ENCODE results near the gene TAC1. TPM values are rescaled to one million over a fixed set of nuclear protein-coding genes. Genes with fewer than 3 reads are reported as not detected.

The TAC1 gene
- total and polyA plus RNA-seq, 2 donors (not counting 1 experiment from before 2014, with no cell fraction given) = 0.33 TPM; not detected in 1

GRCh38 chr7:97752215-97752614 is 20.3 kb downstream of the TAC1 start:
- Histone ChIP-seq H3K4me3 (replicated peaks in 1 of 4; ENCODE audit: control extremely low read depth in 1 of 4, insufficient read depth in 1 of 4, low read depth in 3 of 4, low read length in 4 of 4) (no peak overlapping the region), H3K4me2 (ENCODE audit: extremely low read depth, insufficient read depth, low read length) (no peak overlapping the region), H3K4me1 (ENCODE audit: control insufficient read depth, extremely low read depth, insufficient read depth, low read length) (no peaks in the 10 kb centered on the region), H3K27ac (ENCODE audit: insufficient read depth, low read length) (no peak overlapping the region), H2AFZ (ENCODE audit: low read length) (no peak overlapping the region), H3K9me3 (ENCODE audit: control insufficient read depth, insufficient read depth, low read depth, low read length) (no peaks in the 10 kb centered on the region), H3K79me2 (ENCODE audit: control insufficient read depth, insufficient read depth, low read length) (no peaks in the 10 kb centered on the region), H3K36me3 (ENCODE audit: control insufficient read depth, insufficient read depth, low read length) (no peaks in the 10 kb centered on the region), H3K27me3 (ENCODE audit: control insufficient read depth, insufficient read depth, low read length) (no peaks in the 10 kb centered on the region), H4K20me1 (ENCODE audit: control insufficient read depth, extremely low read depth, insufficient read depth, low read length) (no peaks in the 10 kb centered on the region), H3K9ac (ENCODE audit: insufficient read depth, low read length) (no peak overlapping the region)
- no peak for DNase-seq (ENCODE audit: low read depth in 2 of 2)
- no peak for TF ChIP-seq CTCF (conservative IDR thresholded peaks at IDR 0.05 in 1 of 2, IDR thresholded peaks at IDR 0.05 in 1 of 2; ENCODE audit: low read depth in 1 of 2, low read length in 2 of 2)
- TF ChIP-seq EZH2 (IDR thresholded peaks at IDR 0.05; ENCODE audit: low read length, missing control alignments) = no peak

- H2AFZ ChIP-seq (ENCODE audit: low read length) = no peak overlapping the region
- H3K9ac ChIP-seq (ENCODE audit: insufficient read depth, low read length) = no peak overlapping the region
- H3K27ac ChIP-seq (ENCODE audit: insufficient read depth, low read length) = no peak overlapping the region
- no peaks in the 10 kb centered on the region for H3K9me3 ChIP-seq (ENCODE audit: control insufficient read depth, insufficient read depth, low read depth, low read length)
- TF ChIP-seq EZH2 (IDR thresholded peaks at IDR 0.05; ENCODE audit: low read length, missing control alignments) = no peak
- TF ChIP-seq CTCF (conservative IDR thresholded peaks at IDR 0.05 in 1 of 2, IDR thresholded peaks at IDR 0.05 in 1 of 2; ENCODE audit: low read depth in 1 of 2, low read length in 2 of 2) = no peak
- H3K27me3 ChIP-seq (ENCODE audit: control insufficient read depth, insufficient read depth, low read length) = no peaks in the 10 kb centered on the region
- H3K4me3 ChIP-seq (replicated peaks in 1 of 4; ENCODE audit: control extremely low read depth in 1 of 4, insufficient read depth in 1 of 4, low read depth in 3 of 4, low read length in 4 of 4) = no peak overlapping the region
- H4K20me1 ChIP-seq (ENCODE audit: control insufficient read depth, extremely low read depth, insufficient read depth, low read length) = no peaks in the 10 kb centered on the region
- H3K4me2 ChIP-seq (ENCODE audit: extremely low read depth, insufficient read depth, low read length) = no peak overlapping the region
- no peaks in the 10 kb centered on the region for H3K4me1 ChIP-seq (ENCODE audit: control insufficient read depth, extremely low read depth, insufficient read depth, low read length)
- no peaks in the 10 kb centered on the region for H3K79me2 ChIP-seq (ENCODE audit: control insufficient read depth, insufficient read depth, low read length)
- no peak for DNase-seq (ENCODE audit: low read depth in 2 of 2)
- H3K36me3 ChIP-seq (ENCODE audit: control insufficient read depth, insufficient read depth, low read length) = no peaks in the 10 kb centered on the region
Observed at GRCh38 chr7:97757824-97758223, 25.9 kb downstream of the TAC1 start.

GRCh38 chr7:97770850-97771249 is 39.0 kb downstream of the TAC1 start:
- Histone ChIP-seq H3K4me3 (replicated peaks in 1 of 4; ENCODE audit: control extremely low read depth in 1 of 4, insufficient read depth in 1 of 4, low read depth in 3 of 4, low read length in 4 of 4) (no peak overlapping the region), H3K4me2 (ENCODE audit: extremely low read depth, insufficient read depth, low read length) (no peak overlapping the region), H3K9ac (ENCODE audit: insufficient read depth, low read length) (no peak overlapping the region), H3K9me3 (ENCODE audit: control insufficient read depth, insufficient read depth, low read depth, low read length) (no peaks in the 10 kb centered on the region), H3K79me2 (ENCODE audit: control insufficient read depth, insufficient read depth, low read length) (no peaks in the 10 kb centered on the region), H3K27me3 (ENCODE audit: control insufficient read depth, insufficient read depth, low read length) (no peaks in the 10 kb centered on the region), H2AFZ (ENCODE audit: low read length) (no peak overlapping the region), H4K20me1 (ENCODE audit: control insufficient read depth, extremely low read depth, insufficient read depth, low read length) (no peaks in the 10 kb centered on the region), H3K27ac (ENCODE audit: insufficient read depth, low read length) (no peak overlapping the region), H3K4me1 (ENCODE audit: control insufficient read depth, extremely low read depth, insufficient read depth, low read length) (no peaks in the 10 kb centered on the region), H3K36me3 (ENCODE audit: control insufficient read depth, insufficient read depth, low read length) (no peaks in the 10 kb centered on the region)
- no peak for DNase-seq (ENCODE audit: low read depth in 2 of 2)
- TF ChIP-seq CTCF (conservative IDR thresholded peaks at IDR 0.05 in 1 of 2, IDR thresholded peaks at IDR 0.05 in 1 of 2; ENCODE audit: low read depth in 1 of 2, low read length in 2 of 2) = no peak
- no peak for TF ChIP-seq EZH2 (IDR thresholded peaks at IDR 0.05; ENCODE audit: low read length, missing control alignments)

Measured in fibroblast of lung (primary cell).